GM19023 (cell line): ENCODE measurements around the gene ALDH1A3.

Experiments
- ATAC-seq: cut with Tn5 transposase; IDR thresholded peaks from one replicate; pipeline ENCODE4 v1.9.1; 2021; ENCODE audit warnings: mild to moderate bottlenecking, moderate library complexity; ENCODE audit not compliant: unreplicated experiment

ALDH1A3 gene

GRCh38 chr15:100858294-100858693, 21.3 kb upstream of the ALDH1A3 start:
- no peak for ATAC-seq

- ATAC-seq: no peak
Measured at GRCh38 chr15:100859970-100860828, 19.4 kb upstream of the ALDH1A3 start.

GRCh38 chr15:100860829-100861510, 18.7 kb upstream of the ALDH1A3 start:
- ATAC-seq: no peak

GRCh38 chr15:100861511-100861991, 18.1 kb upstream of the ALDH1A3 start:
- ATAC-seq: no peak

- no peak for ATAC-seq
Measured at GRCh38 chr15:100862162-100862561, 17.5 kb upstream of the ALDH1A3 start.

GRCh38 chr15:100863075-100863795, 16.4 kb upstream of the ALDH1A3 start:
- ATAC-seq: no peak

GRCh38 chr15:100863796-100864267, 15.8 kb upstream of the ALDH1A3 start:
- ATAC-seq: no peak

GRCh38 chr15:100866386-100867330, 13.0 kb upstream of the ALDH1A3 start:
- ATAC-seq: no peak

GRCh38 chr15:100867433-100867832, 12.2 kb upstream of the ALDH1A3 start:
- no peak for ATAC-seq

GRCh38 chr15:100869151-100869999, 10.3 kb upstream of the ALDH1A3 start:
- no peak for ATAC-seq

- ATAC-seq: peak; percentile 60
Measured at GRCh38 chr15:100873029-100873677, 6.5 kb upstream of the ALDH1A3 start.

GRCh38 chr15:100875495-100875894, 4.1 kb upstream of the ALDH1A3 start:
- no peak for ATAC-seq

- ATAC-seq: no peak
Measured at GRCh38 chr15:100875976-100876375, 3.7 kb upstream of the ALDH1A3 start.

- ATAC-seq: no peak
Measured at GRCh38 chr15:100877551-100877950, 2.1 kb upstream of the ALDH1A3 start.

- no peak for ATAC-seq
Measured at GRCh38 chr15:100878130-100878529, 1.5 kb upstream of the ALDH1A3 start.

GRCh38 chr15:100878648-100879047, 983 bp upstream of the ALDH1A3 start:
- ATAC-seq: no peak

- no peak for ATAC-seq
Measured at GRCh38 chr15:100879061-100879463, 569 bp upstream of the ALDH1A3 start.

GRCh38 chr15:100880139-100880896, 687 bp downstream of the ALDH1A3 start:
- ATAC-seq: no peak
